HEK293T (cell line): Measurements from ENCODE around the gene KRTAP6-2.

Experiments
- CTCF ChIA-PET: fragments of 350-600 bp; formaldehyde crosslinking; extraction: SDS; loops from one replicate; lab custom pipeline; 2021; ENCODE audit warnings: antibody characterized with exemption, inconsistent platforms; lab: Yijun Ruan, JAX
- POLR2A ChIA-PET: fragments of 350-600 bp; formaldehyde crosslinking; extraction: SDS; loops from one replicate; lab custom pipeline; 2020; ENCODE audit warnings: antibody characterized with exemption, inconsistent platforms; lab: Yijun Ruan, JAX
- DNase-seq: peaks from one replicate; pipeline ENCODE4 v3.0.0; 2012; ENCODE audit warnings: mixed read lengths; ENCODE audit errors: extremely low spot score
- ARNT ChIP-seq: fragments of 450-650 bp; IDR thresholded peaks from 2 replicates; pipeline ENCODE4 v1.6.1; 2017; ENCODE audit warnings: mild to moderate bottlenecking
- BHLHE40 ChIP-seq: fragments of 450-650 bp; IDR thresholded peaks from 2 replicates; pipeline ENCODE4 v1.6.1; 2016; ENCODE audit warnings: mild to moderate bottlenecking, moderate library complexity, borderline replicate concordance
- CTBP1 ChIP-seq: fragments of 450-650 bp; IDR thresholded peaks from 2 replicates; pipeline ENCODE4 v1.6.1; 2016; ENCODE audit warnings: borderline replicate concordance
- ELF4 ChIP-seq: fragments of 450-650 bp; IDR thresholded peaks from 2 replicates; pipeline ENCODE4 v1.6.1; 2017; ENCODE audit warnings: antibody characterized with exemption
- FOXA1 ChIP-seq: fragments of 450-650 bp; IDR thresholded peaks from 2 replicates; pipeline ENCODE4 v1.6.1; 2016; ENCODE audit warnings: mild to moderate bottlenecking
- FOXK2 ChIP-seq: fragments of 450-650 bp; IDR thresholded peaks from 2 replicates; pipeline ENCODE4 v1.6.1; 2016; ENCODE audit warnings: mild to moderate bottlenecking
- FOXM1 ChIP-seq: fragments of 450-650 bp; IDR thresholded peaks from 2 replicates; pipeline ENCODE4 v1.6.1; 2017; ENCODE audit warnings: mild to moderate bottlenecking, borderline replicate concordance
- HDGF ChIP-seq: fragments of 450-650 bp; IDR thresholded peaks from 2 replicates; pipeline ENCODE4 v1.6.1; 2017; ENCODE audit warnings: antibody characterized with exemption, borderline replicate concordance
- L3MBTL2 ChIP-seq: fragments of 450-650 bp; conservative IDR thresholded peaks from 2 replicates; pipeline ENCODE4 v1.6.1; 2016; ENCODE audit warnings: mild to moderate bottlenecking
- LEF1 ChIP-seq: fragments of 450-650 bp; IDR thresholded peaks from 2 replicates; pipeline ENCODE4 v1.6.1; 2017; ENCODE audit warnings: mild to moderate bottlenecking, borderline replicate concordance
- NFRKB ChIP-seq: fragments of 450-650 bp; IDR thresholded peaks from 2 replicates; pipeline ENCODE4 v1.6.1; 2016; ENCODE audit warnings: mild to moderate bottlenecking, moderate library complexity
- PKNOX1 ChIP-seq: fragments of 450-650 bp; IDR thresholded peaks from 2 replicates; pipeline ENCODE4 v1.6.1; 2016
- SP1 ChIP-seq: fragments of 450-650 bp; IDR thresholded peaks from 2 replicates; pipeline ENCODE4 v1.6.1; 2017
- SUZ12 ChIP-seq: fragments of 450-650 bp; IDR thresholded peaks from 2 replicates; pipeline ENCODE4 v1.6.1; 2016; ENCODE audit warnings: mild to moderate bottlenecking
- TARDBP ChIP-seq: fragments of 450-650 bp; IDR thresholded peaks from 2 replicates; pipeline ENCODE4 v1.6.1; 2016
- ZNF384 ChIP-seq: fragments of 450-650 bp; IDR thresholded peaks from 2 replicates; pipeline ENCODE4 v1.6.1; 2016

Gene KRTAP6-2

GRCh38 chr21:30598802-30599201 lies at the start of gene KRTAP6-2:
TSS of gene KRTAP6-2 (minus strand) at chr21:30598902. CDS start at chr21:30598874, 28 bp downstream.
- TF ChIP-seq CTBP1, result no peak
- TF ChIP-seq HDGF, result no peak
- TF ChIP-seq FOXM1, result no peak
- no peak for TF ChIP-seq BHLHE40
- TF ChIP-seq FOXK2, result no peak
- TF ChIP-seq NFRKB, result no peak
- no peak for TF ChIP-seq LEF1
- no peak for TF ChIP-seq PKNOX1
- no peak for TF ChIP-seq ZNF384
- no peak for TF ChIP-seq ARNT
- TF ChIP-seq SUZ12, result no peak
- TF ChIP-seq TARDBP, result no peak
- no peak for TF ChIP-seq ELF4
- TF ChIP-seq FOXA1, result no peak
- TF ChIP-seq L3MBTL2, result no peak
- CTCF ChIA-PET, result no interaction called here
- POLR2A ChIA-PET, result no interaction called here
- DNase-seq, result no peak

- POLR2A ChIA-PET, result no interaction called here
- no peak for DNase-seq
- CTCF ChIA-PET, result no interaction called here
- TF ChIP-seq NFRKB, result no peak
- TF ChIP-seq BHLHE40, result no peak
- TF ChIP-seq ELF4, result no peak
These were observed 48.3 kb upstream of the KRTAP6-2 start for GRCh38 chr21:30646904-30647414.

- CTCF ChIA-PET, result no interaction called here
- TF ChIP-seq FOXK2 (no peak), SP1 (no peak), NFRKB (no peak), ARNT (no peak), BHLHE40 (no peak), PKNOX1 (no peak), CTBP1 (no peak), LEF1 (no peak)
- no peak for DNase-seq
- POLR2A ChIA-PET, result no interaction called here
These were observed 43.9 kb upstream of the KRTAP6-2 start, which contains the start of gene KRTAP20-3 for GRCh38 chr21:30642564-30642963. TSS of gene KRTAP20-3 (plus strand) at chr21:30642864.

GRCh38 chr21:30638686-30639085 lies 40.0 kb upstream of the KRTAP6-2 start:
- ChIA-PET CTCF (no interaction called here), POLR2A (no interaction called here)
- no peak for DNase-seq
- TF ChIP-seq BHLHE40 (no peak), FOXM1 (no peak), LEF1 (no peak), FOXK2 (no peak), ARNT (no peak), HDGF (no peak), SP1 (no peak), L3MBTL2 (no peak), CTBP1 (no peak), PKNOX1 (no peak), ZNF384 (no peak), NFRKB (no peak), SUZ12 (no peak)

GRCh38 chr21:30634906-30635305 lies 36.2 kb upstream of the KRTAP6-2 start, which contains the start of gene KRTAP20-2:
TSS of gene KRTAP20-2 (plus strand) at chr21:30635206. CDS start at chr21:30635264, 58 bp downstream.
- ChIA-PET CTCF (no interaction called here), POLR2A (no interaction called here)
- DNase-seq, result no peak
- TF ChIP-seq ELF4 (no peak), FOXK2 (no peak)

GRCh38 chr21:30629200-30629599 lies 30.5 kb upstream of the KRTAP6-2 start:
- TF ChIP-seq SUZ12, result no peak
- no peak for TF ChIP-seq SP1
- no peak for TF ChIP-seq TARDBP
- no peak for TF ChIP-seq ZNF384
- TF ChIP-seq CTBP1, result no peak
- TF ChIP-seq FOXK2, result no peak
- no peak for TF ChIP-seq FOXM1
- no peak for TF ChIP-seq BHLHE40
- no peak for TF ChIP-seq FOXA1
- TF ChIP-seq NFRKB, result no peak
- no peak for TF ChIP-seq LEF1
- TF ChIP-seq PKNOX1, result no peak
- TF ChIP-seq HDGF, result no peak
- TF ChIP-seq ARNT, result no peak
- no peak for TF ChIP-seq L3MBTL2
- no peak for TF ChIP-seq ELF4
- ChIA-PET CTCF (no interaction called here), POLR2A (no interaction called here)
- DNase-seq, result no peak
